CD4-positive, alpha-beta T cell (primary cell): Measurements from ENCODE around the gene ATAD2B. TPM values are rescaled to one million over a fixed set of nuclear protein-coding genes. Genes with fewer than 3 reads are reported as not detected.

ENCODE experiments used
- ATAC-seq: fragments of 200-7000 bp; cut with Tn5 transposase; one replicate; pipeline ENCODE4 v1.10.0; 2022; ENCODE audit warnings: mild to moderate bottlenecking; ENCODE audit not compliant: poor library complexity
- CTCF ChIA-PET: fragments of 350-600 bp; sonication (Branson Sonifier 250); formaldehyde crosslinking; loops from one replicate; lab custom pipeline; 2021; ENCODE audit warnings: antibody characterized with exemption, inconsistent platforms; lab: Charles Lee
- POLR2A ChIA-PET: fragments of 350-600 bp; sonication (Branson Sonifier 250); formaldehyde crosslinking; loops from one replicate; lab custom pipeline; 2021; ENCODE audit warnings: antibody characterized with exemption, inconsistent platforms; lab: Charles Lee
- DNase-seq, 14 experiments: peaks; one replicate each; pipeline ENCODE4 v3.0.0-alpha.2; 2013 to 2020; ENCODE audit warnings: mixed read lengths in 2 of 14
- H3K27ac ChIP-seq, 2 donors: one replicate each; pipeline versions ENCODE4 v1.5.1 to v1.7.0; 2013; ENCODE audit warnings: low read length in 2 of 2, low read depth in 1 of 2, mild to moderate bottlenecking in 1 of 2
- H3K27me3 ChIP-seq, 2 experiments: 1 replicate in 1 of 2; 2 replicates in 1 of 2; pipeline versions ENCODE4 v1.6.1 to v1.7.0; 2013; ENCODE audit warnings: low read length in 2 of 2, control low read depth in 1 of 2, mild to moderate bottlenecking in 1 of 2, moderate library complexity in 1 of 2; ENCODE audit not compliant: insufficient read depth in 2 of 2, control insufficient read depth in 1 of 2
- H3K36me3 ChIP-seq: one replicate; pipeline ENCODE4 v1.6.1; 2013; ENCODE audit warnings: low read length, control low read depth; ENCODE audit not compliant: insufficient read depth
- H3K4me1 ChIP-seq: one replicate; pipeline ENCODE4 v1.6.1; 2013; ENCODE audit warnings: low read length, control low read depth; ENCODE audit not compliant: insufficient read depth
- H3K4me3 ChIP-seq: one replicate; pipeline ENCODE4 v1.5.1; 2013; ENCODE audit warnings: mild to moderate bottlenecking, low read length, moderate library complexity
- H3K9me3 ChIP-seq, 2 experiments: 1 replicate in 1 of 2; 2 replicates in 1 of 2; pipeline versions ENCODE4 v1.6.1 to v1.7.0; 2013; ENCODE audit warnings: low read length in 2 of 2, mild to moderate bottlenecking in 2 of 2, control low read depth in 1 of 2, moderate library complexity in 1 of 2; ENCODE audit not compliant: control insufficient read depth in 1 of 2, insufficient read depth in 1 of 2
- H3K27ac Mint-ChIP-seq: one replicate; pipeline ENCODE4 v1.8.0; 2020; ENCODE audit warnings: mixed read lengths
- H3K27me3 Mint-ChIP-seq: one replicate; pipeline ENCODE4 v1.8.0; 2021; ENCODE audit warnings: mixed read lengths
- H3K36me3 Mint-ChIP-seq: one replicate; pipeline ENCODE4 v1.8.0; 2021; ENCODE audit warnings: low read depth, mixed read lengths
- H3K4me1 Mint-ChIP-seq: one replicate; pipeline ENCODE4 v1.8.0; 2021; ENCODE audit warnings: low read depth, mixed read lengths
- H3K4me3 Mint-ChIP-seq: one replicate; pipeline ENCODE4 v1.8.0; 2020; ENCODE audit warnings: mild to moderate bottlenecking, mixed read lengths
- H3K9me3 Mint-ChIP-seq: one replicate; pipeline ENCODE4 v1.8.0; 2020; ENCODE audit warnings: mixed read lengths
- intact Hi-C, 2 experiments: fragments of 100-400 bp; cut with DNase I in 1 of 2; cut with micrococcal nuclease in 1 of 2; formaldehyde crosslinking; loops; one replicate each; pipeline versions ENCODE4 v1.15.1 to v1.9.0; 2023 to 2025; cut with DNase I, micrococcal nuclease
- total RNA-seq, 174 experiments: library from RNA in 2 of 174; stranded (reverse) in 2 of 174; gene quantifications; one replicate each; pipeline ENCODE4 v1.2.3 and lab custom pipeline; 2021 to 2026
- TF ChIP-seq, protein P1 (sequence below): fragments of 200-600 bp; IDR thresholded peaks from one replicate; pipeline ENCODE4 v1.8.0; 2022; ENCODE audit warnings: antibody characterized with exemption, mild to moderate bottlenecking

ATAD2B gene
- total RNA-seq, 2 experiments from 2014 or later = 30.7 to 35.4 TPM

DNA sequence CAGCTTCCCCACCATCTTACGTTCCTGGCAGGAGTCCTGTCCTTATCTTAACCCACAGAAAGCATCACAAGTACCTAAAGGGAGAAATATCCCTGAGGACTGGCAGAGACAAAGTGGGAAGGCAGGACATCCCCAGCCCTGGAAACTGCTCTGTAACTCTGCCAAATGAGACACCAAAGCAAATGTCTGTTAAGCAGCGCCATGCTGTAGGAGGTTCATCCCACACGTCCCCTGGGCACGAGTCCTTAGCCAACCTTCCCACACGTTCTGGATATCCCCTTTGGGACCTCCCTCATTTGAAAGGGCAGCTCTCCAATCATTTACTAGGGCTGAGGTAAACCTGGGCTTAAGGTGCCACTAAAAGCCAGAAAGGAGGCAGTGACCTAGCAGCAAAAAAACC, 207.2 kb downstream of the ATAD2B start:
- intact Hi-C loops = no loop called here
- H3K4me1 Mint-ChIP-seq = no peaks in the 10 kb centered on the region
- POLR2A ChIA-PET = no interaction called here
- H3K9me3 Mint-ChIP-seq = peaks cover 6% of the 10 kb centered on the region
- TF ChIP-seq, protein P1, sequence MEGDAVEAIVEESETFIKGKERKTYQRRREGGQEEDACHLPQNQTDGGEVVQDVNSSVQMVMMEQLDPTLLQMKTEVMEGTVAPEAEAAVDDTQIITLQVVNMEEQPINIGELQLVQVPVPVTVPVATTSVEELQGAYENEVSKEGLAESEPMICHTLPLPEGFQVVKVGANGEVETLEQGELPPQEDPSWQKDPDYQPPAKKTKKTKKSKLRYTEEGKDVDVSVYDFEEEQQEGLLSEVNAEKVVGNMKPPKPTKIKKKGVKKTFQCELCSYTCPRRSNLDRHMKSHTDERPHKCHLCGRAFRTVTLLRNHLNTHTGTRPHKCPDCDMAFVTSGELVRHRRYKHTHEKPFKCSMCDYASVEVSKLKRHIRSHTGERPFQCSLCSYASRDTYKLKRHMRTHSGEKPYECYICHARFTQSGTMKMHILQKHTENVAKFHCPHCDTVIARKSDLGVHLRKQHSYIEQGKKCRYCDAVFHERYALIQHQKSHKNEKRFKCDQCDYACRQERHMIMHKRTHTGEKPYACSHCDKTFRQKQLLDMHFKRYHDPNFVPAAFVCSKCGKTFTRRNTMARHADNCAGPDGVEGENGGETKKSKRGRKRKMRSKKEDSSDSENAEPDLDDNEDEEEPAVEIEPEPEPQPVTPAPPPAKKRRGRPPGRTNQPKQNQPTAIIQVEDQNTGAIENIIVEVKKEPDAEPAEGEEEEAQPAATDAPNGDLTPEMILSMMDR = no peak
- H3K36me3 Mint-ChIP-seq = peaks cover 90% of the 10 kb centered on the region
- Histone ChIP-seq H3K36me3 (peaks cover 18% of the 10 kb centered on the region), H3K9me3 (peaks cover 15 to 16% of the 10 kb centered on the region in 2 experiments), H3K4me1 (no peaks in the 10 kb centered on the region), H3K27me3 (no peaks in the 10 kb centered on the region), H3K27ac (no peak overlapping the region), H3K4me3 (no peak overlapping the region)
- DNase-seq = no peak
- CTCF ChIA-PET = interaction anchor here (0.6 kb wide), 1 partner anchor 60 kb away, joined by 3 read pairs; no protein-coding TSS in a partner anchor
- H3K4me3 Mint-ChIP-seq = no peak overlapping the region
- H3K27me3 Mint-ChIP-seq = no peaks in the 10 kb centered on the region
- no peak for ATAC-seq
- no peak overlapping the region for H3K27ac Mint-ChIP-seq

- H3K4me3 Mint-ChIP-seq = no peak overlapping the region
- no peak for DNase-seq
- intact Hi-C loops = no loop called here
- H3K27ac ChIP-seq = no peak overlapping the region
- ChIA-PET CTCF (no interaction called here), POLR2A (no interaction called here)
- TF ChIP-seq, protein P1 = no peak
- H3K4me1 Mint-ChIP-seq = no peaks in the 10 kb centered on the region
- ATAC-seq = no peak
- no peak overlapping the region for H3K27ac Mint-ChIP-seq
- H3K36me3 Mint-ChIP-seq = peaks cover 84% of the 10 kb centered on the region
- H3K4me3 ChIP-seq = no peak overlapping the region
- peaks cover 13 to 15% of the 10 kb centered on the region in 2 experiments for H3K9me3 ChIP-seq
- H3K27me3 ChIP-seq = no peaks in the 10 kb centered on the region
- no peaks in the 10 kb centered on the region for H3K27me3 Mint-ChIP-seq
- peaks cover 6% of the 10 kb centered on the region for H3K9me3 Mint-ChIP-seq
- no peaks in the 10 kb centered on the region for H3K4me1 ChIP-seq
- peaks cover 16% of the 10 kb centered on the region for H3K36me3 ChIP-seq
These were observed 207.8 kb downstream of the ATAD2B start for GRCh38 chr2:23718931-23719700.

GRCh38 chr2:23713351-23713750, 213.6 kb downstream of the ATAD2B start:
- Histone ChIP-seq H3K36me3 (peaks cover 12% of the 10 kb centered on the region), H3K27ac (no peak overlapping the region), H3K4me1 (no peaks in the 10 kb centered on the region), H3K4me3 (no peak overlapping the region), H3K27me3 (no peaks in the 10 kb centered on the region), H3K9me3 (no peaks in the 10 kb centered on the region)
- CTCF ChIA-PET = no interaction called here
- DNase-seq (no peak), ATAC-seq (no peak)
- peaks cover 62% of the 10 kb centered on the region for H3K36me3 Mint-ChIP-seq
- no peaks in the 10 kb centered on the region for H3K27me3 Mint-ChIP-seq
- H3K27ac Mint-ChIP-seq = no peak overlapping the region
- intact Hi-C loops = no loop called here
- POLR2A ChIA-PET = no interaction called here
- TF ChIP-seq, protein P1 = no peak
- H3K4me1 Mint-ChIP-seq = no peaks in the 10 kb centered on the region
- no peaks in the 10 kb centered on the region for H3K9me3 Mint-ChIP-seq
- H3K4me3 Mint-ChIP-seq = no peak overlapping the region
